Chondrocyte (in vitro differentiated cells): ENCODE results near the gene USP6NL. TPM values are rescaled to one million over a fixed set of nuclear protein-coding genes. Genes with fewer than 3 reads are reported as not detected.
"Not testable (repeated sequence)": the region's sequence is repeated elsewhere in the genome, so short reads cannot be mapped to it uniquely, and the experiment has no call there.

ENCODE experiments used
- DNase-seq: peaks from one replicate; pipeline ENCODE4 v3.0.0; 2021; ENCODE audit warnings: mixed read lengths, low spot score
- H3K27ac Mint-ChIP-seq: one replicate; pipeline ENCODE4 v1.8.0; 2021; ENCODE audit warnings: mild to moderate bottlenecking, moderate library complexity, mixed read lengths; ENCODE audit not compliant: unreplicated experiment
- H3K27me3 Mint-ChIP-seq: 2 replicates; pipeline ENCODE4 v1.8.0; 2021; ENCODE audit warnings: low read depth, mixed read lengths
- H3K36me3 Mint-ChIP-seq: 2 replicates; pipeline ENCODE4 v1.8.0; 2021; ENCODE audit warnings: low read depth, mixed read lengths
- H3K4me1 Mint-ChIP-seq: 2 replicates; pipeline ENCODE4 v1.8.0; 2021; ENCODE audit warnings: low read depth, mild to moderate bottlenecking, mixed read lengths
- H3K4me3 Mint-ChIP-seq: one replicate; pipeline ENCODE4 v1.8.0; 2021; ENCODE audit warnings: mild to moderate bottlenecking, moderate library complexity, mixed read lengths; ENCODE audit not compliant: unreplicated experiment
- H3K9me3 Mint-ChIP-seq: 2 replicates; pipeline ENCODE4 v1.8.0; 2021; ENCODE audit warnings: low read depth, mixed read lengths
- CTCF ChIP-seq: fragments of 200-600 bp; sonication (generic); IDR thresholded peaks from 2 replicates; pipeline ENCODE4 v1.5.0; 2021; ENCODE audit warnings: antibody characterized with exemption, mild to moderate bottlenecking, moderate library complexity
- total RNA-seq: library from RNA; stranded (reverse); gene quantifications from 3 replicates; pipeline ENCODE4 v1.2.1, GENCODE V29; 2021

The USP6NL gene
- total RNA-seq, 1 donor from 2014 or later, result 12.3 TPM

DNA sequence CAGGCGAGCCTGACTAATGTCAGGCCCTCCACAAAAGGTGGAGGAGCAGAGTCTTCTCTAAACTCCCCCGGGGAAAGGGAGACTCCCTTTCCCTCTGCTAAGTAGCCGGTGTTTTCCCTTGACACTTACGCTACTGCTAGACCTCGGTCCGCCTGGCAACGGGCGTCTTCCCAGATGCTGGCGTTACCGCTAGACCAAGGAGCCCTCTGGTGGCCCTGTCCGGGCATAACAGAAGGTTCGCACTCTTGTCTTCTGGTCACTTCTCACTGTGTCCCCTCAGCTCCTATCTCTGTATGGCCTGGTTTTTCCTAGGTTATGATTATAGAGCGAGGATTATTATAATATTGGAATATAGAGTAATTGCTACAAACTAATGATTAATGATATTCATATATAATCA, 116.5 kb downstream of the USP6NL start:
- not testable (repeated sequence) for H3K27ac Mint-ChIP-seq, DNase-seq, H3K27me3 Mint-ChIP-seq, H3K4me3 Mint-ChIP-seq, H3K9me3 Mint-ChIP-seq, H3K4me1 Mint-ChIP-seq
- H3K36me3 Mint-ChIP-seq, result peaks cover 20% of the 10 kb centered on the region
- TF ChIP-seq CTCF, result peak; percentile 78

GRCh38 chr10:11493646-11494045, 117.8 kb downstream of the USP6NL start:
- TF ChIP-seq CTCF, result no peak

GRCh38 chr10:11491087-11491486, 120.4 kb downstream of the USP6NL start:
- DNase-seq, result no peak
- Mint-ChIP-seq H3K27ac (no peak overlapping the region), H3K4me3 (no peak overlapping the region), H3K4me1 (no peaks in the 10 kb centered on the region), H3K36me3 (peaks cover 21% of the 10 kb centered on the region), H3K27me3 (no peaks in the 10 kb centered on the region), H3K9me3 (no peaks in the 10 kb centered on the region)
- TF ChIP-seq CTCF, result no peak

More at GRCh38 chr10:11493646-11494045, 117.8 kb downstream of the USP6NL start:
- Mint-ChIP-seq H3K4me1 (no peaks in the 10 kb centered on the region), H3K36me3 (peaks cover 18% of the 10 kb centered on the region), H3K27ac (no peak overlapping the region), H3K27me3 (no peaks in the 10 kb centered on the region), H3K9me3 (no peaks in the 10 kb centered on the region), H3K4me3 (no peak overlapping the region)
- DNase-seq, result no peak

GRCh38 chr10:11489591-11489990, 121.9 kb downstream of the USP6NL start:
- H3K4me1 Mint-ChIP-seq, result no peaks in the 10 kb centered on the region
- DNase-seq, result no peak
- no peak overlapping the region for H3K27ac Mint-ChIP-seq
- peaks cover 21% of the 10 kb centered on the region for H3K36me3 Mint-ChIP-seq
- no peaks in the 10 kb centered on the region for H3K9me3 Mint-ChIP-seq
- TF ChIP-seq CTCF, result no peak
- H3K4me3 Mint-ChIP-seq, result no peak overlapping the region
- no peaks in the 10 kb centered on the region for H3K27me3 Mint-ChIP-seq

- no peaks in the 10 kb centered on the region for H3K27me3 Mint-ChIP-seq
- no peak for DNase-seq
- peaks cover 17% of the 10 kb centered on the region for H3K36me3 Mint-ChIP-seq
- TF ChIP-seq CTCF, result no peak
- no peaks in the 10 kb centered on the region for H3K9me3 Mint-ChIP-seq
- H3K4me1 Mint-ChIP-seq, result no peaks in the 10 kb centered on the region
- H3K4me3 Mint-ChIP-seq, result no peak overlapping the region
- H3K27ac Mint-ChIP-seq, result no peak overlapping the region
Measured at GRCh38 chr10:11488126-11488525, 123.3 kb downstream of the USP6NL start.
